ENCODE data around the gene ATP6V1G2.
"Not testable (repeated sequence)": the region's sequence is repeated elsewhere in the genome, so short reads cannot be mapped to it uniquely, and the experiment has no call there.

Gene ATP6V1G2

GRCh38 chr6:31521835-31522234 is 24.6 kb downstream of the ATP6V1G2 start:
- no peak overlapping the region for H3K4me3 ChIP-seq (ENCODE audit: low read depth, low read length)
- no peak for TF ChIP-seq POLR2A (IDR thresholded peaks at IDR 0.05; ENCODE audit: extremely low read depth, insufficient read length)
- no peak for TF ChIP-seq CTCF (IDR thresholded peaks at IDR 0.05; ENCODE audit: low read depth, low read length)
- TF ChIP-seq MYC (IDR thresholded peaks at IDR 0.05; ENCODE audit: low read depth, low read length): no peak
- TF ChIP-seq MAX (IDR thresholded peaks at IDR 0.05; ENCODE audit: low read depth, low read length): no peak
- no peak for DNase-seq (ENCODE audit: low read depth)

GRCh38 chr6:31513456-31514165 is 32.8 kb downstream of the ATP6V1G2 start:
- no peak for DNase-seq (ENCODE audit: low read depth)
- H3K4me3 ChIP-seq (ENCODE audit: low read depth, low read length): no peak overlapping the region
- TF ChIP-seq CTCF (IDR thresholded peaks at IDR 0.05; ENCODE audit: low read depth, low read length): no peak
- TF ChIP-seq MYC (IDR thresholded peaks at IDR 0.05; ENCODE audit: low read depth, low read length): no peak
- TF ChIP-seq POLR2A (IDR thresholded peaks at IDR 0.05; ENCODE audit: extremely low read depth, insufficient read length): no peak
- TF ChIP-seq MAX (IDR thresholded peaks at IDR 0.05; ENCODE audit: low read depth, low read length): no peak

GRCh38 chr6:31510007-31510406 is 36.4 kb downstream of the ATP6V1G2 start:
- TF ChIP-seq MYC (IDR thresholded peaks at IDR 0.05; ENCODE audit: low read depth, low read length) (no peak), CTCF (IDR thresholded peaks at IDR 0.05; ENCODE audit: low read depth, low read length) (no peak), POLR2A (IDR thresholded peaks at IDR 0.05; ENCODE audit: extremely low read depth, insufficient read length) (no peak)
- no peak for DNase-seq (ENCODE audit: low read depth)
- no peak overlapping the region for H3K4me3 ChIP-seq (ENCODE audit: low read depth, low read length)

GRCh38 chr6:31509036-31509435 is 37.4 kb downstream of the ATP6V1G2 start:
- not testable (repeated sequence) for H3K4me3 ChIP-seq (ENCODE audit: low read depth, low read length); DNase-seq (ENCODE audit: low read depth)

GRCh38 chr6:31502586-31502985 is 43.8 kb downstream of the ATP6V1G2 start:
- no peak overlapping the region for H3K4me3 ChIP-seq (ENCODE audit: low read depth, low read length)
- no peak for DNase-seq (ENCODE audit: low read depth)
- TF ChIP-seq CTCF (IDR thresholded peaks at IDR 0.05; ENCODE audit: low read depth, low read length) (no peak), MYC (IDR thresholded peaks at IDR 0.05; ENCODE audit: low read depth, low read length) (no peak), MAX (IDR thresholded peaks at IDR 0.05; ENCODE audit: low read depth, low read length) (no peak), POLR2A (IDR thresholded peaks at IDR 0.05; ENCODE audit: extremely low read depth, insufficient read length) (no peak)

- not testable (repeated sequence) for H3K4me3 ChIP-seq (ENCODE audit: low read depth, low read length); DNase-seq (ENCODE audit: low read depth)
Observed at GRCh38 chr6:31499648-31500047, 46.8 kb downstream of the ATP6V1G2 start.

GRCh38 chr6:31498748-31499147 is 47.7 kb downstream of the ATP6V1G2 start:
- TF ChIP-seq CTCF (IDR thresholded peaks at IDR 0.05; ENCODE audit: low read depth, low read length) (no peak), POLR2A (IDR thresholded peaks at IDR 0.05; ENCODE audit: extremely low read depth, insufficient read length) (no peak), MYC (IDR thresholded peaks at IDR 0.05; ENCODE audit: low read depth, low read length) (no peak), MAX (IDR thresholded peaks at IDR 0.05; ENCODE audit: low read depth, low read length) (no peak)
- DNase-seq (ENCODE audit: low read depth): no peak
- no peak overlapping the region for H3K4me3 ChIP-seq (ENCODE audit: low read depth, low read length)
